NCI-H82 (cell line): ENCODE data around the gene NUP85.
A peak's percentile ranks its signal among the peaks of the same experiment; 100 is the strongest.
"Not testable (repeated sequence)": the region's sequence is repeated elsewhere in the genome, so short reads cannot be mapped to it uniquely, and the experiment has no call there.

Source experiments
- DNase-seq: peaks from one replicate; lab custom pipeline; 2025; lab: John Stamatoyannopoulos, UW

NUP85 gene

DNA sequence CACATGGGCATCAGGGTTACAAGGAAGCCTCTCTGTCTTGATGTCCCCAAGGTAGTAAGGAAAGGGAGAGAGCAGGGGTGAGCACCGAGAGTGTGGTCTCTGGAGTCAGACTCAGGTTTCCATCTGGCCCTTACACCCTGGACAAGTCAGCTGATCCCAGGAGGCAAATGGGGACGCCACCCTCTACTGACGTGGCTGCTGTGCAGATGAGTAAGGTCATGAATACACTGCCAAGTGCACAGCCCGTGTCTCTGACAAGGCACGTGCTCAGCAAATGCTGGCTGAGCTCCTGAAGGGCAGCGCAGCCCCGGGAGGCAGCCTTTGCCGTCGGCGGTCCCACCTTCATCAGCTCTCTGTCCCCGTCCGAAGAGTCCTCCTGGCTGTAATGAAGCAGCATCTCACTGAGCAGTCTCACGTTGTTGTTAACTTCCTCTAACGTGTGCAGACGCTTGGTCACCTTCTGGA lies 36.5 kb downstream of the NUP85 start:
- no peak for DNase-seq

DNA sequence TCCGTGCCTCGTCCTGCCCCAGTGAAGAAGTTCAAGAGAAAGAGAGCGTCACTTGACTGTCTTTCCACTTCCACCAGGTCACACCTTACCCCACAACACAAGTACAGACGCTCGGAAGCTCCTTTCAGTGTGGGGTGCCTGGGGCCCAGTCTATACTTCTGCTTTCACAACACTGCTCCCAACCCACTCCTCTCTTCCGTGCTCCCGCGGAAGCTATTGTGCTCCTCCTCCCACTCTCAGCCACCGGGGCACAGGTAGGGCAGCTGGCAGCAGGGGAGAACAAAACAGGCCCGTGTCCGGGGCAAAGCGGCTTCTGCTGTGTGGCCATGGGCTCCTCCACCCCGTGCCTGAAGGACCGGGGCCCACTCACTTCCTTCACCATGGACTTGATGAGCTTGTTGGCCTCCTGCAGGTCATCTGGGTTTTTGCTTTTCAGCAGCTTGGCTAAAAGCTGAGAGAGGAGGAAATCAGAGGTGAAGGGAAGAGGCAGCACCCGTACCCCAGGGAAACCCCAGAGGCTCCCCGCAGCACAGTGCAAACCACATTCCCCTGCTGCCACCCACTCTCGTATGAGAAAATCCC lies 37.1 kb downstream of the NUP85 start:
- DNase-seq = no peak

DNA sequence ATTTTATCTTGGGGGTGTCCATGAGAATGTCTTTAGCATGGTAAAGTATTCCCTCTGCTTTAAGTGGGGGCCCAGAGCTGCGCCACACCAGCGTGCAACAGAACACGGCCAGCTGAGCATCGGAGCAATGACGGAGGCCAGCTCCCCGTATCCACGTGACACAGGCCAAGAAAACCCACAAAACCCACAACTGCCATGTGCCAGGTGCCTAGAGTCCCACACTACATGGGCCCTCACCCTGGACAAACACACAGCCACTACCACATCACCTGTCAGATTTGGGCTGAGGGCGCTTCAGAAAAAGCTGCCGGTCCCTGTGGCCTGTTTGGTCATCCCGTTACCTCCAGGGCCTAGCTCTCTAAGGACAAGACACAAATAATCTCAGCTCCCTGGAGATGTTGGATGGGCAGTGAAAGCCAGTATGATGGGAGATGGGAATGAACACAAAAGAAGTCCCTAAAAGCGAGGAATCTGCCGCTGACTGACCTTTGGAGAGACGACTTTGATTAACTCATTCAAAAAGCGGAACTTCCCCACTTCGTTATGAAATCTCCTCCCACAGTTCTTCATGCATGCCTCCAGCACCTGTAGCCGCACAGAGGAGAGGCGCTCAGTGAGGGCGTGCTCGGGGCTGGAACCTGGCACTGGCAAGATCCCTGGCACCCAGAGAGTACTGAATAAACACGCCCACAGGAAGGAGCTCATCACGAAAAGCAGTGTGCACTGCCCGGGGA lies 38.8 kb downstream of the NUP85 start:
- DNase-seq = no peak

DNA sequence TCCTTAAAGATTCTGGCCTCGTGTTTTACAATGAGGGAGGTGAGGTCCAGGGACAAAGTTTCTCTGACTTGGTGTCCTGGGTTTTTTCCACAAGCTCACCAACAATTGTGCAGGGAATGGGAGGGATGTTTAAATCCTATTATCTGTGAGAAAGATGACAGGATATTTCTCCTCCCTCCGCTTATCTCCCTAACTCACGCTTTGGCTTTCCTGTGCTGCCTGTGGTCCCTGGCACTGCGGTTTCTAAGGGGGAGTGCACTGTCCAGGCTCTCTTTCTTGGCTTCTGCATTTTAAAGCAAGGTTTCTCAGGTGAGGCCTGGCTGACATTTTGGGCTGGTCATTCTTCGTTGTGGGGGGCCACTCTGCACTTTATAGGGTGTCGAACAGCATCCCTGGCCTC lies 39.5 kb downstream of the NUP85 start:
- DNase-seq = no peak

DNA sequence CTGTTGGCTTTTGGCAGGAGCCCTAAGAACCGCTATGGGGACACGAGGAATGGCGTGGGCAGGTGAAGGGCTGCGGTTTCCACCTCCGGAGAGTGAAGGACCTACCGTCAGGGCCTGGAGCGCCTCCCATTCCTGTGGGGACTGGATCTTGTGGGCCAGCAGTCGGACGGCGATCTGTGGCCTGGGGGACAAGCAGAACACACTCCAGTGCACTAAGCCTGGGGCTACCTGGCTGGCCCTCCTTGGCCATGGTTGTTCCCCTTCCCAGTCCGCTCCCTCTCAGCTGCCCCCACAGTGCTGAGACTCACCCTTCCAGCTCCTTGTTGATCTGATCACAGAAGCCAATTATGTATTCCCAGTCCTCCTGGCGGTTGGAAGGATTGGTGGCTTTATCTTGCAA lies 40.9 kb downstream of the NUP85 start:
- peak; percentile 63 for DNase-seq

DNA sequence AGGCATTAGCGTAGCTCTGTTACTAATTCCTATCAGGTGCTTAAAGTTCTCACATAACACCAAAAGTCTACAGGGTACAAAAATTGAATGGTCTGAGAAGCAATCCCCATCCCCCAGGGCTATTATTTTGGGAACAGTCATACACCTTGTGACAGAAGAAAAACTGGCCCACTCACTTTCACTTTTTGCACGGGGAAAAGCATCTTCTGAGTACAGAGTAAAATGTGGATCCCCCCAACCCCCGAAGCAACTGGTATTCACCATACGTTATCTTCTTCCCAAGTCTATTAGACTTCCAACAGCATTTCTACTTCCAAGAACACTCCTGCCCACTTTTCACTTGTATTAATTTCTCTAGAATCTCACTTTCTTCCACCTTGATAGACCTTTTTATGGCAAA lies 44.1 kb downstream of the NUP85 start:
- no peak for DNase-seq

DNA sequence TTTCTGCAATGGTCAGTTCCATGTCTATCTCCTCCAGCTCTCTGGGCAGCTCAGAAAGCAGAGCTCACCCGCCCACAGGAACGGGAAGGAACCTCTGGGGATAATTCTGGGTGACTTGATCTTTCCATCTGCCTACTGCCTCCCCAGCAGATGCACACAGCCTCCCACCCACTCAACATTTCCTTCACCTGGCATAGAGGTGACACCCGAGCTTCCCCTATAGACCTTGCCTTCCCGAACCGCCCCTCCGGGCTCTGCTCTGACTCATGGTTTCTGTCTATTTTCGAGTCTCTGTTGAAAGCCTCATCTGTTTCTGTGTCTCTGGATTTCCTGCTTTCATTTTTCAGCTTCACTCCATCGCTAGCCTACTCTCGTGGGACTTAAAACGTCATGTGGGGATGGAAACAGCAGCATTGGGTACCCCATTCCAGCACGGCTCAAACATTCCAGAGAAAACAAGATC lies 44.6 kb downstream of the NUP85 start:
- DNase-seq = no peak

DNA sequence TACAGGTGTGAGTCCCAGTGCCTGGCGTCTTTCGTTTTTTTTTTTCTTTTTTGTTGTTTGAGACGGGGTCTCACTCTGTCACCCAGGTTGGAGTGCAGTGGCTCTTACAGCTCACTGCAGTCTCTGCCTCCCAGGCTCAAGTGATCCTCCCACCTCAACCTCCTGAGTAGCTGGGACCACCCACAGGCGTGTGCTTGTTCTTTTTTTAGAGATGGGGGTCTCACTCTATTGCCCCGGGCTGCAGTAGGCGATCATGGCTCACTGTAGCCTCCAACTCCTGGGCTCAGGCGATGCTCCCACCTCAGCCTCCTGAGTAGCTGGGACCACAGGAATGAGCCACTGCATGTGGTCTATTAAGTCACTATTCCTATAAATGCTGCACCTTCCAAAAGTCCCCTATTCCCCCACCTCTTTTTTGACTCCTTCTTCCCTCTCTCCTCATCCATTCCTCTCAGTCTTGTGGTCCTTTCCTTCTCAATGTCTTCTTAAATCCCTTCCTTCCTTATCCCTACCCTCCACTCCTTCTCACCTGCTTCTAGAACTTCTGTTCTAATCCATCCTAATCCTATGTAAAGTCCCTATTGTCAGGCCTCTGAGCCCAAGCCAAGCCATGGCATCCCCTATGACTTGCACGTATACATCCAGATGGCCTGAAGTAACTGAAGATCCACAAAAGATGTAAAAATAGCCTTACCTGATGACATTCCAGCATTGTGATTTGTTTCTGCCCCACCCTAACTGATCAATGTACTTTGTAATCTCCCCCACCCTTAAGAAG lies 46.7 kb downstream of the NUP85 start:
- peak; percentile 70 for DNase-seq

DNA sequence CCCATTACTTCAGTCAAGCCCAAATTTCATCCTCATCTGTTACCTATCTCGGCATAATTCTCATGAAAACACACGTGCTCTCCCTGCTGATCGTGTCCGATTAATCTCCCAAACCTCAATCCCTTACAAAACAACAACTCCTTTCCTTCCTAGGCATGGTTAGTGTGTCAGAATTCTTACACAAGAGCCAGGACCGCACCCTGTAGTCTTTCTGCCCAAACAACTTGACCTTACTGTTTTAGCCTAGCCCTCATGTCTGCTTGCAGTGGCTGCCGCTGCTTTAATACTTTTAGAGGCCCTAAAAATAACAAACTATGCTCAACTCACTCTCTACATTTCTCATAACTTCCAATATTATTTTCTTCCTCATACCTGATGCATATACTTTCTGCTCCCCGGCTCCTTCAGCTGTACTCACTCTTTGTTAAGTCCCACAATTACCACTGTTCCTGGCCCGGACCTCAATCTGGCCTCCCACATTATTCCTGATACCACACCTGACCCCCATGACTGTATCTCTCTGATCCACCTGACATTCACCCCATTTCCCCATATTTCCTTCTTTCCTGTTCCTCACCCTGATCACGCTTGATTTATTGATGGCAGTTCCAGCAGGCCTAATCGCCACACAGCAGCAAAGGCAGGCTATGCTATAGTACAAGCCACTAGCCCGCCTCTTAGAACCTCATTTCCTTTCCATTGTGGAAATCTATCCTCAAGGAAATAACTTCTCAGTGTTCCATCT lies 50.6 kb downstream of the NUP85 start:
- DNase-seq = not testable (repeated sequence)

DNA sequence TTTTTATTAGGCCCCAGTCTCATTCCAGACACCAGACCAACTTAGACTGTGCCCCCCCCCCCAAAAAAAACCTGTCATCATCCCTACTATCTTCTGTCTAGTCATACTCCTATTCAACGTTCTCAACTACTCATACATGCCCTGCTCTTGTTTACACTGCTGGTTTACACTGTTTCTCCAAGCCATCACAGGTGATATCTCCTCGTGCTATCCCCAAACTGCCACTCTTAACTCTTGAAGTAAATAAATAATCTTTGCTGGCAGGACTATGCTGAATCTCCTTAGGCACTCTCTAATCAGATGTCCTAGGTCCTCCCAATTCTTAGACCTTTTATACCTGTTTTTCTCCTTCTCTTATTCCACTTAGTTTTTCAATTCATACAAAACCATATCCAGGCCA lies 51.7 kb downstream of the NUP85 start:
- not testable (repeated sequence) for DNase-seq

DNA sequence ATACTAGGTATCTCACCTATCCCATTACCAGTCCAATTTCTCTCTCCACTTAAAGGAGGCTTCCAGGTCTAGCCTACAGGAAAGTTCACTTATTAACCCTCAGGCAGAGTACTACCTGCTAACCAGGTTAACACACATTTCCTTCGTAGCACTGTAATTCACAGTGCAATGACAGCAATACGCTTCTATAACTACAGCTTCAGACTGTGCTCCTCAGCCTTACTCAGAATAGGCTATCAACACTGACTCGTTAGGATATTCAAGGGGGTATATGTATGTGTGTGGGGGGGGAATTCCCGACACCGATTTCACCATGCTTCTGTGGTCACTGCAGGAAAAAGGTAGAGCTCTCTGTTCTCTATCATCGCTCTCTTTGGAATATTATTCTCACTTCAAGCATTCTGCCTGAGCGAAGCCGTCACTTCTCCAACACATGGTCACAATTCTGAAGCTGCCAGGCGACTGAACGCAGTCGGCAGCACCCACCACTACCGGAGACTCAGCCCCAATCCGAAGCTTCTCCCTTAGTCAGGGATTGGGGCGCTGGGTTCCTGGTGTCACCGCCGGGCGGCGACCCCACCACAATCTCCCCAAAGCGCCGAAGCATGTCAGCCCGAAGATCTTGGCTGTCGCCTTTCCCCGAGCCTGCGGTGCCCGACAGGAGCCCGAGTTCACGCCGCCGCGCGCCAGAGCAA lies 55.3 kb downstream of the NUP85 start:
- DNase-seq = no peak

DNA sequence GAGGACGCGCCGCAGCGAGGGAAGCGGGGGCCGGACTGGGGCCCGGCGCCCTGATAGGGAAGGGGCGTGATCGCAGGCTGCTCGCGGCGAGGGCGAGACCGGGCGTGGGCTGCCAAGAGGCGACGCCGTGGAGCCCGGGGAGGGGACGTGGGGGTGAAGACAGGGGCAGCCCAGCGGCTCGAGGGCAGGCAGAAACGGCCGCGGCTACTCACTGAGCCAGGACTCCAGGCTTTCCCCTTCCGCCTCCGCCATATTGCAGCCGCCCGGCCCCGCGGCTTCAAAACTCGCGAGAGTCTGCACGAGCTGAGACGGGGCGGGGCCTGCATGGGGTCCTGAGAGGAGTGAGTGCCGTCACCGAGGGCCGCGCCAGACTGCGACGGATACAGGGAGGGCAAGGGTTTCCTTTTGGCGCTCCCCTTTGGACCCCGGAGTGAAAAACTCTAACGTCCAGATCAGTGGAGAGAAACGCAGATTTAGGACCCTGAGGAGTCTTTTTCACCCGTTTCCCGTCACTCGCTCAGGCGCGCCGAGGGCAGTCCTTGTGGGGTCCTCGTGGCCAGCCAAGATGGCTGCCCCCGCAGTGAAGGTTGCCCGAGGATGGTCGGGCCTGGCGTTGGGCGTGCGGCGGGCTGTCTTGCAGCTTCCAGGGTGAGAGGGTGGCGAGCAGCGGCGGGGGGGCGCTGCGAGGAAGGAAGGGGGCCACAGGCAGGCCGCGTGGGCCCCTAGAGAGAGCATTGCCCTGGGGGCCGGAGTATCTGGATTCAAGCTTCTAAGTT lies 56.0 kb downstream of the NUP85 start, which contains the start of the genes GGA3 and MRPS7:
Gene GGA3 (minus strand): TSS at position 271 of the 776 bp plus-strand sequence. CDS start 19 bp downstream, at position 252.
Gene MRPS7 (plus strand): TSS at position 544 of the 776 bp plus-strand sequence. CDS start 22 bp downstream, at position 566.
- DNase-seq = peak; percentile 97

DNA sequence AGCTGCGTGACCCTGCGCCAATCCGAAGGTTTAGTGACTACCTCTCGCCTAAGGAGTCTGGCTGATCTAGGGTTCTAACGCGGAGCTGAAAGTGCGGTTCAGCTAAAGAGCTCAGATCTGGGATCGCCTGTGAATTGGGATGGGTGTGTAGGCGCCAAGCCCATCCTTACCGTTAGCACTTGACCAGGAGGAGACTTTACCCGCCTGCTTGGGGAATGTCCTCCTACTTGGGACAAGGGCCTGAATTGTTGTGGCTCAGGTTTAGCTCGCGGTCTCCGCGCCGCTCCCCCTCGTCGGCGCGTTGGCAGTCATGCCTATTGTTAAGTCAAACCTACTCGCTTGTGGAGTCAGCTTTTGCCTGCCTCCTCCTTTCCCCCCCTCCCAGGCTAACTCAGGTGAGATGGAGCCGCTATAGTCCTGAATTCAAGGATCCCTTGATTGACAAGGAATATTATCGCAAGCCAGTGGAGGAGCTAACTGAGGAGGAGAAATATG lies 56.7 kb downstream of the NUP85 start:
- DNase-seq = peak; percentile 52

DNA sequence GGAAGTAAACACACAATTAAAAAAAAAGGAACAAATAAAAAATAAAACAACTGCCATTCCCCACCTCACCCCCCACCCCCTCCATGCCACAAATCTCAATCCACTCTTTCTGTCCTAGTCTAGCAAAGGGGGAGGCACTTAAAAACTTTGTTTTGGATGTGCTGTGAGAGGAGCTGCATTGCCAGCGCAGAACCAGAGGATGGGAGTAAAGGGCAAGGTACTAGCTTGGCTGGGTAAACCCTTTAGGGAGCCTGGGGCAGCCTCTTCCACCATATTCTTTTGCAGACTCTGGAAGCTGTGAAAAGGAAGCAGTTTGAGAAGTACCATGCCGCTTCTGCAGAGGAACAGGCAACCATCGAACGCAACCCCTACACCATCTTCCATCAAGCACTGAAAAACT lies 57.6 kb downstream of the NUP85 start:
- no peak for DNase-seq

DNA sequence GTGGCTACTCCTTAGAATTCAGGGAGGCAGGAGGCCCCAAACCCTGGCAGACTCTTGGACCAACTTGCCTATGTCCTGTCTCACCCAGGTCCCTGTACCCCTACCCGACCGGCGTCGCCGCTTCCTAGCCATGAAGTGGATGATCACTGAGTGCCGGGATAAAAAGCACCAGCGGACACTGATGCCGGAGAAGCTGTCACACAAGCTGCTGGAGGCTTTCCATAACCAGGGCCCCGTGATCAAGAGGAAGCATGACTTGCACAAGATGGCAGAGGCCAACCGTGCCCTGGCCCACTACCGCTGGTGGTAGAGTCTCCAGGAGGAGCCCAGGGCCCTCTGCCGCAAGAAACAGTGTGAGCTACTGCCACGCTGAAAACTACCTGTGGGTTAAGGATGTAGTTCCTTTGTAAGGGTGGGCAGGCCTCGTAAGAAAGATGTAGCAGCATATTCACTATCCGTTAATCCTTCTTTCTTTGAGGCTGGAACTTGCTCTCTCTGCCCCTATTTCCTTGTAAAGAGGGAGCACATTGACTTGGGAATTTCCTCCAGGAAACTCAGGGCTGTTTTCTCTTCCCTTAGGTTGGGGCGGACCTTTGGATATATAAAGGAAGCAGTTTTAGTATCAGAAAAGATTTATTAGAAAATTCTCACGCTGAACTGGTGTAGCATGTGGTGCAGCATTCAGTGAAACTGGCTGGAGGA lies 60.3 kb downstream of the NUP85 start:
- no peak for DNase-seq

DNA sequence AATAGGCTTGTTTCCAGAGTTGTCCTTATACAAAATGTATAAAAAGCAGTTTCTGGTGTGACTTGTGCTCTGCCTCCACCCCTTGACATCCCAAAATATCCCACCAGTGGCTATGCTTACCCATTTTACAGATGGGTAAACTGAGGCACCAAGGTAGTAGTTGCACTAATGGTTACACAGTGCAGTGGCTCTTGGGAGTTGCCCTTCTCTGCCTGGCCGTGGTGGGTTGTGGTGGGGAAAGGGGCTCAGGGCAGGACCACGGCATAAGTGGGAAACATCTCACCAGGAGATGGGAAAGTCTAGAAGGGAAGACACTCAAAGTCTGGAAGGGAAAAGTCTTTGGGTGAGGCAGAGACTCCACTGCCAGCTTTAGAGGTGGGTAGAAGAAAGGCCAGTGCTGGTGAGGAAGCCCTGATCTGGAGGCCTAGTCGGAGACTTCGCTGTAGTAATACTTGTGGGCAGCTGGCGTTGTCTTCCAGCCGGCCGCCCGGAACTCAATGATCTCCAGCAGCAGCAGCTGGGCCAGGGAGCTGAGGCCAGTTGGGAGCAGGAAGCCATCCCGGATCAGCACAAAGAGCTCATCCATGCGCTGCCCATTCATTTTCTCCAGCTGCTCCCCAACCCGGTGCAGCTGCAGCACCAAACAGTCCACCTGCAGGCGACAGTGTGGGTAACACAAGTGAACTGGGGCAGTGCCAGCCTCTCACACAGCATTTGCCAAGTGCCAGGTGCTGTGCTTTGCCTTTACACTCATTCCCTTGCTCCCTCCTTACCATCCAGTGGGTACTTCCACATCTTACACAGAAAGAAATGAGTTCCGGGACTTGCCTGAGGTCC lies 61.1 kb downstream of the NUP85 start:
- no peak for DNase-seq

DNA sequence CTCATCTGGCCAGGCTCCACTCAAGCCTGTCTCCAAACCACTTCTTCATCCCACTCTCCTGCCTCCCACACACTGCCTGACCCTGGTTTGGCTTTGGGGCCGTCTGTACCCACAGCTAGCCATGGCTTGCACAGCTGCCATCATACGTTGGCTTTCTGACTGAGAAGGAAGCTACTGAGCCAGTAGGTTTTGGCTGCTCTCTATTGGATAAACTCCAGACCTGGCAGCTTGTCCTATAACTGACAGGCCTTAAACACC lies 61.6 kb downstream of the NUP85 start:
- no peak for DNase-seq

DNA sequence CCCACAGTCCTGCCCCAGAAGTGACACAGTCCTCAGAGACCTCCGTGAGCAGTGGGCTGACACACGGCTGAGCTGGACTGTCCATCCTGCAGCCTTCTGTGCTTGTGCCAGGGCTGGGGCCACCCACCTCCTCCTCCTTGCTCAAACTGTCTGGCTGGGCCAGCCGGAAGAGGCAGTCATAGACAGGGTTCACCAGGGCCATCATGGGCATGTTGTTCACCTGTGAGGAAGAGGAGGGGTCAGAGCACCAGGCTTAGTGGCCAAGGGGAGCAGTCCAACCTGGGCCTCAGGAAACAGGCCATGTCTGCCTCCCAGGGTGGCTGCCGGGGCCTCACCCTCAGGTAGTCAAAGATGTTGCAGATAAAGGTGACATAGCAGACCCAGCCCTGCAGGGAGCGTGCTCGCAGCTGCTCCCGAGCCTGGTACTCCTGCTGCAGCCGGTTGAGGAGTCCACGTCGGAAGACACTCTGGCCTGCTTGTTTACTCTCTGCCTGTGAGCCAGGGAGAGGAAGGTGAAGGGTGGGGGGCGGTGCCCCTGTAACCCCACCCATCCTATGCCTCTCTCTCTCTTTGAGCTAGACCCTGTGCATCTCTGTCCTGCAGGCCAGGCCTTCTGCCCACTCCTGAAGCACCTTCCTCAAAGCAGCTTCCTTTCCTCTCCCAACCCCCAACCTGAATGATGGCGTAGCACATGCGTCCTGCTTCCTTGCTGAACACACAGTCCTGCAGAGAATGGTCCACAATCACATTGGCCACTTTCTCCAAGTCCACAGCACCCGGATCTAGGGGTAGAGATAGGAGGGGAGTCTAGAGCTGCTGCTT lies 62.1 kb downstream of the NUP85 start:
- peak; percentile 54 for DNase-seq
